GM12872 (cell line): Measurements from ENCODE around the gene MIOS.

Source experiments
- CTCF ChIP-seq: IDR thresholded peaks from 3 replicates; pipeline ENCODE4 v1.5.1; 2011; ENCODE audit warnings: low read depth, mild to moderate bottlenecking, low read length, moderate library complexity; ENCODE audit not compliant: insufficient read depth

The MIOS gene

GRCh38 chr7:7539152-7539551 lies 27.5 kb upstream of the MIOS start:
- TF ChIP-seq CTCF, result no peak

- no peak for TF ChIP-seq CTCF
These were observed 27.0 kb upstream of the MIOS start for GRCh38 chr7:7539711-7540110.

- no peak for TF ChIP-seq CTCF
These were observed 24.3 kb upstream of the MIOS start for GRCh38 chr7:7542251-7542835.

- no peak for TF ChIP-seq CTCF
These were observed 18.3 kb upstream of the MIOS start for GRCh38 chr7:7548407-7548806.

- no peak for TF ChIP-seq CTCF
These were observed 16.0 kb upstream of the MIOS start for GRCh38 chr7:7550663-7551062.

GRCh38 chr7:7552199-7552598 lies 14.5 kb upstream of the MIOS start:
- no peak for TF ChIP-seq CTCF

- no peak for TF ChIP-seq CTCF
These were observed 13.3 kb upstream of the MIOS start for GRCh38 chr7:7553386-7553785.
